Hepatocyte (in vitro differentiated cells): ENCODE data around the gene CD2.

Source experiments
- CTCF ChIP-seq: fragments of 200-600 bp; sonication (generic); IDR thresholded peaks from 2 replicates; pipeline ENCODE4 v1.5.1; 2016; ENCODE audit warnings: antibody characterized with exemption, mild to moderate bottlenecking; ENCODE audit not compliant: poor library complexity
- EZH2 ChIP-seq: fragments of 200-600 bp; sonication (generic); IDR thresholded peaks from 2 replicates; pipeline ENCODE4 v1.6.1; 2016; ENCODE audit warnings: antibody characterized with exemption, mild to moderate bottlenecking, borderline replicate concordance
- EZH2phosphoT487 ChIP-seq: fragments of 200-600 bp; sonication (generic); IDR thresholded peaks from one replicate; pipeline ENCODE4 v1.6.1; 2018; ENCODE audit warnings: antibody characterized with exemption, mild to moderate bottlenecking, low read depth, moderate library complexity; ENCODE audit not compliant: unreplicated experiment, severe bottlenecking

GRCh38 chr1:116763116-116763786 lies 9.0 kb downstream of the CD2 start:
- TF ChIP-seq EZH2 (no peak), EZH2phosphoT487 (no peak), CTCF (no peak)
